H1 (cell line): ENCODE measurements around the gene TXNL4A. TPM values are rescaled to one million over a fixed set of nuclear protein-coding genes. Genes with fewer than 3 reads are reported as not detected.

Experiments used
- CTCF ChIA-PET: fragments of 300-600 bp; sonication (Branson Sonifier 250); formaldehyde crosslinking; loops from one replicate; lab custom pipeline; 2021; ENCODE audit not compliant: partially characterized antibody; lab: Charles Lee
- POLR2A ChIA-PET: fragments of 300-600 bp; sonication (Branson Sonifier 250); formaldehyde crosslinking; loops from one replicate; lab custom pipeline; 2021; ENCODE audit warnings: inconsistent platforms; ENCODE audit not compliant: partially characterized antibody; lab: Charles Lee
- DNase-seq, 2 experiments: peaks; one replicate each; pipeline versions ENCODE4 v3.0.0 to v3.0.0-alpha.2; 2010 to 2022; ENCODE audit warnings: low spot score in 2 of 2, low read depth in 1 of 2, mixed read lengths in 1 of 2
- FAIRE-seq: peaks from 2 replicates; lab custom pipeline; 2011; peaks lifted over from hg19 to GRCh38; lab: Jason Lieb, UNC
- H2AFZ ChIP-seq: 2 replicates; pipeline ENCODE4 v1.8.1; 2012; ENCODE audit warnings: low read length, inconsistent platforms
- H2AK5ac ChIP-seq: 2 replicates; pipeline ENCODE4 v1.6.1; 2013; ENCODE audit warnings: low read depth, low read length
- H2BK120ac ChIP-seq: replicated peaks from 2 replicates; pipeline ENCODE3; 2013; ENCODE audit warnings: low read depth, low read length, inconsistent platforms
- H2BK12ac ChIP-seq: 2 replicates; pipeline ENCODE4 v1.6.1; 2013; ENCODE audit warnings: low read depth, low read length
- H2BK15ac ChIP-seq: 2 replicates; pipeline ENCODE4 v1.6.1; 2013; ENCODE audit warnings: low read length
- H2BK20ac ChIP-seq: 2 replicates; pipeline ENCODE4 v1.6.1; 2013; ENCODE audit warnings: low read length
- H2BK5ac ChIP-seq: 2 replicates; pipeline ENCODE4 v1.6.1; 2013; ENCODE audit warnings: low read depth, low read length
- H3K14ac ChIP-seq: 2 replicates; pipeline ENCODE4 v1.6.1; 2013; ENCODE audit warnings: inconsistent platforms; ENCODE audit not compliant: insufficient read length
- H3K18ac ChIP-seq: 2 replicates; pipeline ENCODE4 v1.6.1; 2013; ENCODE audit warnings: low read length; ENCODE audit errors: extremely low read depth
- H3K23ac ChIP-seq: 2 replicates; pipeline ENCODE4 v1.6.1; 2013; ENCODE audit warnings: inconsistent platforms; ENCODE audit not compliant: insufficient read length
- H3K23me2 ChIP-seq: 2 replicates; pipeline ENCODE4 v1.6.1; 2013; ENCODE audit warnings: low read depth, low read length
- H3K27ac ChIP-seq: 2 replicates; pipeline ENCODE4 v1.6.1; 2011; ENCODE audit warnings: low read depth, low read length, inconsistent platforms
- H3K27me3 ChIP-seq, 4 experiments: replicated peaks in 1 of 4; 1 replicate in 1 of 4; 2 replicates in 3 of 4; pipeline versions ENCODE4 v1.6.1 to v1.8.1; 2011 to 2013; ENCODE audit warnings: low read length in 3 of 4, mild to moderate bottlenecking in 3 of 4, inconsistent platforms in 2 of 4, mixed read lengths in 2 of 4, moderate library complexity in 1 of 4; ENCODE audit not compliant: control insufficient read depth in 3 of 4, insufficient read depth in 3 of 4; ENCODE audit errors: extremely low read depth in 1 of 4
- H3K36me3 ChIP-seq, 4 experiments: 2 replicates each; pipeline versions ENCODE4 v1.6.1 to v1.8.1; 2011 to 2013; ENCODE audit warnings: mild to moderate bottlenecking in 4 of 4, low read length in 3 of 4, moderate library complexity in 2 of 4, control low read depth in 1 of 4, inconsistent platforms in 1 of 4; ENCODE audit not compliant: insufficient read depth in 4 of 4, control insufficient read depth in 2 of 4
- H3K4ac ChIP-seq: replicated peaks from 2 replicates; pipeline ENCODE3; 2013; ENCODE audit warnings: low read length, low read depth, mixed read lengths, inconsistent platforms; ENCODE audit not compliant: insufficient read length
- H3K4me1 ChIP-seq, 4 experiments: replicated peaks in 1 of 4; 1 replicate in 1 of 4; 2 replicates in 3 of 4; pipeline versions ENCODE4 v1.6.1 to v1.8.1; 2011 to 2013; ENCODE audit warnings: low read length in 3 of 4, inconsistent platforms in 2 of 4, mixed read lengths in 1 of 4; ENCODE audit not compliant: insufficient read depth in 4 of 4, control insufficient read depth in 3 of 4
- H3K4me2 ChIP-seq, 2 experiments: 2 replicates each; pipeline versions ENCODE4 v1.6.1 to v1.8.1; 2011 to 2013; ENCODE audit warnings: low read depth in 2 of 2, low read length in 2 of 2, control low read depth in 1 of 2, inconsistent platforms in 1 of 2, mild to moderate bottlenecking in 1 of 2; ENCODE audit not compliant: insufficient read depth in 1 of 2
- H3K4me3 ChIP-seq, 4 experiments: fragments of 200-600, 300-600 bp in 1 of 4; sonication (generic), shearing (Covaris generic), sonication (Bioruptor Twin) in 1 of 4; 2 replicates each; pipeline versions ENCODE4 v1.5.1 to v1.8.1; 2011 to 2016; ENCODE audit warnings: low read length in 4 of 4, low read depth in 3 of 4, control low read depth in 2 of 4, inconsistent platforms in 2 of 4, mild to moderate bottlenecking in 2 of 4, mixed read lengths in 1 of 4, moderate library complexity in 1 of 4; ENCODE audit not compliant: insufficient read depth in 2 of 4; ENCODE audit errors: extremely low read depth in 1 of 4
- H3K56ac ChIP-seq: replicated peaks from 2 replicates; pipeline ENCODE3; 2013; ENCODE audit warnings: low read depth, mild to moderate bottlenecking, mixed read lengths, low read length, inconsistent platforms; ENCODE audit not compliant: insufficient read length
- H3K79me1 ChIP-seq: 2 replicates; pipeline ENCODE4 v1.6.1; 2013; ENCODE audit warnings: low read depth, low read length, control low read depth
- H3K79me2 ChIP-seq, 2 experiments: 2 replicates each; pipeline versions ENCODE4 v1.6.1 to v1.8.1; 2012 to 2013; ENCODE audit warnings: low read length in 2 of 2, mild to moderate bottlenecking in 2 of 2, inconsistent platforms in 1 of 2; ENCODE audit not compliant: insufficient read depth in 2 of 2, control insufficient read depth in 1 of 2
- H3K9ac ChIP-seq, 4 experiments: replicated peaks in 1 of 4; 1 replicate in 1 of 4; 2 replicates in 3 of 4; pipeline versions ENCODE4 v1.6.1 to v1.8.1; 2011 to 2013; ENCODE audit warnings: low read depth in 3 of 4, low read length in 3 of 4, control low read depth in 2 of 4, mild to moderate bottlenecking in 2 of 4, moderate library complexity in 2 of 4, inconsistent platforms in 1 of 4; ENCODE audit errors: extremely low read depth in 1 of 4
- H3K9me3 ChIP-seq, 2 experiments: 2 replicates each; pipeline versions ENCODE4 v1.6.1 to v1.8.1; 2012 to 2013; ENCODE audit warnings: mild to moderate bottlenecking in 2 of 2, moderate library complexity in 2 of 2, control low read depth in 1 of 2, inconsistent platforms in 1 of 2, low read depth in 1 of 2, low read length in 1 of 2, mixed read lengths in 1 of 2; ENCODE audit not compliant: insufficient read depth in 2 of 2
- H4K20me1 ChIP-seq, 2 experiments: replicated peaks in 1 of 2; 2 replicates each; pipeline versions ENCODE3 to v1.8.1; 2011 to 2013; ENCODE audit warnings: inconsistent platforms in 2 of 2, low read length in 2 of 2, mild to moderate bottlenecking in 1 of 2; ENCODE audit not compliant: insufficient read depth in 2 of 2, control insufficient read depth in 1 of 2
- H4K5ac ChIP-seq: 2 replicates; pipeline ENCODE4 v1.6.1; 2013; ENCODE audit warnings: low read length, low read depth, mixed read lengths, inconsistent platforms; ENCODE audit not compliant: insufficient read length
- H4K8ac ChIP-seq: 2 replicates; pipeline ENCODE4 v1.8.0; 2013; ENCODE audit warnings: mild to moderate bottlenecking, moderate library complexity, low read length, inconsistent platforms; ENCODE audit not compliant: insufficient read depth; ENCODE audit errors: extremely low read depth
- H4K91ac ChIP-seq: replicated peaks from 2 replicates; pipeline ENCODE3; 2013; ENCODE audit warnings: low read length, mixed read lengths, inconsistent platforms; ENCODE audit not compliant: insufficient read length
- BCL11A ChIP-seq, 2 experiments: IDR thresholded peaks; one replicate each; pipeline ENCODE4 v1.6.1; 2011; ENCODE audit warnings: low read depth in 2 of 2, low read length in 2 of 2, mild to moderate bottlenecking in 2 of 2
- KDM1A ChIP-seq: fragments of 200-600, 300-600 bp; sonication (generic); IDR thresholded peaks from 2 replicates; pipeline ENCODE4 v1.7.1; 2016; ENCODE audit warnings: mild to moderate bottlenecking, low read length, borderline replicate concordance
- PHF8 ChIP-seq: fragments of 200-600 bp; sonication (generic); conservative IDR thresholded peaks from 2 replicates; pipeline ENCODE4 v1.7.1; 2012; ENCODE audit warnings: low read depth, mild to moderate bottlenecking, inconsistent platforms, low read length, moderate library complexity
- RAD21 ChIP-seq, 2 experiments: IDR thresholded peaks in 1 of 2; conservative IDR thresholded peaks in 1 of 2; 2 replicates each; pipeline ENCODE4 v1.6.1; 2011; ENCODE audit warnings: low read depth in 2 of 2, low read length in 2 of 2, improper control_type of control experiment in 1 of 2, inconsistent platforms in 1 of 2, mild to moderate bottlenecking in 1 of 2, moderate library complexity in 1 of 2
- RNF2 ChIP-seq: fragments of 200-900, 300-1000 bp; sonication (generic); IDR thresholded peaks from 2 replicates; pipeline ENCODE4 v1.7.1; 2016; ENCODE audit warnings: borderline replicate concordance, low read depth, mild to moderate bottlenecking, antibody characterized with exemption, low read length; ENCODE audit not compliant: poor library complexity, severe bottlenecking; ENCODE audit errors: missing control alignments
- SAP30 ChIP-seq: fragments of 300-600 bp; sonication (generic); IDR thresholded peaks from 2 replicates; pipeline ENCODE4 v1.7.1; 2012; ENCODE audit warnings: low read length, moderate library complexity, mild to moderate bottlenecking, inconsistent platforms; ENCODE audit not compliant: insufficient read depth, insufficient replicate concordance
- WGBS, 2 experiments: shearing (Covaris generic) in 1 of 2; methylation state at CpG; one replicate each; pipeline versions ENCODE4 v1.1.6 to v1.1.7; 2013 to 2015; ENCODE audit warnings: low lambda C conversion rate in 2 of 2, mixed read lengths in 2 of 2, inconsistent platforms in 1 of 2, low coverage in 1 of 2, missing lambda C conversion rate in 1 of 2; ENCODE audit not compliant: insufficient replicate concordance in 2 of 2, insufficient coverage in 1 of 2, insufficient read length in 1 of 2; ENCODE audit errors: extremely low coverage in 1 of 2, missing lambda C conversion rate in 1 of 2; 5-methylcytosine and 5-hydroxymethylcytosine counted together
- polyA plus RNA-seq, 7 experiments: library from polyadenylated mRNA; depleted of rRNA in 3 of 7; stranded (reverse) in 5 of 7; unstranded in 2 of 7; fragments of >200 nt in 5 of 7; fragments of 200-250 nt in 2 of 7; gene quantifications; 1 replicate in 5 of 7; 2 replicates in 1 of 7; 4 replicates in 1 of 7; pipeline versions ENCODE4 v1.2.1 to v1.2.3, GENCODE V29; 2011 to 2013; ENCODE audit warnings: missing spikeins in 2 of 7, mixed read lengths in 2 of 7
- total RNA-seq: library from RNA; stranded (reverse); fragmentation: NEBNext Ultra II Directional; extraction: Animal tissue kit (Norgen Biotek cat#: 25700); gene quantifications from 2 replicates; pipeline ENCODE4 v1.2.1, GENCODE V29; 2021

The TXNL4A gene
- total and polyA plus RNA-seq, 2 of the 8 experiments (the other 6 are each of a cell fraction or from before 2014, with no cell fraction given): 169 to 181 TPM

GRCh38 chr18:79935098-79935480, 53.3 kb downstream of the TXNL4A start:
- Histone ChIP-seq H2AFZ (no peak overlapping the region), H2BK12ac (no peak overlapping the region), H3K23me2 (no peaks in the 10 kb centered on the region), H2BK15ac (no peak overlapping the region), H2BK20ac (no peak overlapping the region), H3K27ac (no peak overlapping the region), H3K56ac (no peak overlapping the region), H3K23ac (no peak overlapping the region), H3K4ac (no peak overlapping the region), H3K18ac (no peak overlapping the region), H3K14ac (no peak overlapping the region), H3K79me2 (peaks cover 0 to 8% of the 10 kb centered on the region in 2 experiments; a peak in 1 of 4 replicates), H3K9ac (no peak overlapping the region), H3K27me3 (no peaks in the 10 kb centered on the region; a peak in 1 of 7 replicates), H3K9me3 (0 out of 4 replicates have a peak, but pooled peaks cover 0 to 4% of the 10 kb centered on the region in 2 experiments), H4K91ac (no peak overlapping the region), H3K4me1 (no peaks in the 10 kb centered on the region)
- no peak for FAIRE-seq
- POLR2A ChIA-PET: no interaction called here
- CTCF ChIA-PET: interaction anchor here (0.8 to 2.7 kb wide), 10 partner anchors 11 to 223 kb away, joined by 3 to 19 read pairs (median 4); no protein-coding TSS in a partner anchor
- TF ChIP-seq BCL11A (IDR thresholded peaks at IDR 0.05; ENCODE audit: low read depth in 2 of 2, low read length in 2 of 2): no peak
- TF ChIP-seq RAD21 (IDR thresholded peaks at IDR 0.05 in 1 of 2, conservative IDR thresholded peaks at IDR 0.05 in 1 of 2; ENCODE audit: low read depth in 2 of 2, low read length in 2 of 2): no peak
- no peak for TF ChIP-seq SAP30
- TF ChIP-seq RNF2: no peak
- TF ChIP-seq PHF8: no peak
- TF ChIP-seq KDM1A: no peak
- TF ChIP-seq, all 59 proteins: peak for 0
- no peak overlapping the region for H4K5ac ChIP-seq
- H4K20me1 ChIP-seq: peaks cover 0 to 4% of the 10 kb centered on the region in 2 experiments
- H2BK5ac ChIP-seq: no peak overlapping the region
- no peak overlapping the region for H3K4me3 ChIP-seq
- H2AK5ac ChIP-seq: no peak overlapping the region
- 69% methylated on average over 4 of the region's 5 CpGs; no CpG with 5 or more reads in 1 of the 2 experiments for WGBS, 2 experiments
- no peak overlapping the region; the same call in 1 of the 2 replicates for H4K8ac ChIP-seq
- H3K36me3 ChIP-seq: no peaks in the 10 kb centered on the region
- DNase-seq: no peak
- H3K79me1 ChIP-seq: peaks cover 5% of the 10 kb centered on the region
- no peak overlapping the region for H2BK120ac ChIP-seq
- H3K4me2 ChIP-seq: no peak overlapping the region
